Left lung (tissue), 10 donors: ENCODE results near the gene MFNG. TPM values are rescaled to one million over a fixed set of nuclear protein-coding genes. Genes with fewer than 3 reads are reported as not detected.

Source experiments
- ATAC-seq: fragments of 200-7000 bp; cut with Tn5 transposase; one replicate; pipeline ENCODE4 v1.9.1; 2020; ENCODE audit warnings: moderate library complexity
- DNase-seq, 4 donors: peaks; one replicate each; pipeline ENCODE4 v3.0.0-alpha.2; 2013 to 2020
- H3K27ac ChIP-seq, 2 donors: fragments of 200-600 bp; sonication (generic) in 1 of 2; one replicate each; pipeline versions ENCODE4 v1.5.0 to v1.8.0; 2020 to 2021
- H3K27me3 ChIP-seq, 2 donors: fragments of 200-600 bp; sonication (generic) in 1 of 2; one replicate each; pipeline versions ENCODE4 v1.5.0 to v1.8.0; 2020 to 2021
- H3K36me3 ChIP-seq, 2 donors: fragments of 200-600 bp; sonication (generic) in 1 of 2; one replicate each; pipeline versions ENCODE4 v1.5.0 to v1.8.0; 2020 to 2021
- H3K4me1 ChIP-seq, 2 donors: fragments of 200-600 bp; one replicate each; pipeline ENCODE4 v1.8.0; 2021
- H3K4me3 ChIP-seq, 2 donors: fragments of 200-600 bp; sonication (generic) in 1 of 2; one replicate each; pipeline versions ENCODE4 v1.5.0 to v1.8.0; 2020 to 2021; ENCODE audit warnings: mild to moderate bottlenecking in 1 of 2
- H3K9me3 ChIP-seq, 2 donors: fragments of 200-600 bp; sonication (generic) in 1 of 2; one replicate each; pipeline versions ENCODE4 v1.5.0 to v1.8.0; 2020 to 2021
- CTCF ChIP-seq, 2 donors: fragments of 200-600 bp; sonication (generic) in 1 of 2; IDR thresholded peaks; one replicate each; pipeline versions ENCODE4 v1.5.0 to v1.8.0; 2021; ENCODE audit warnings: antibody characterized with exemption in 2 of 2
- intact Hi-C, 2 donors: fragments of 100-400 bp; cut with DNase I; formaldehyde crosslinking; loops; one replicate each; pipeline versions ENCODE4 v1.11.2 to v1.14.2; 2022
- polyA plus RNA-seq, 6 donors: library from polyadenylated mRNA; unstranded; fragments of 120-200 nt; gene quantifications; one replicate each; pipeline ENCODE4 v1.2.1, GENCODE V29; 2013; ENCODE audit not compliant: insufficient read length in 6 of 6
- total RNA-seq, 2 donors: library from RNA; stranded (reverse); fragmentation: NEBNext Ultra II Directional; extraction: Animal tissue kit (Norgen Biotek cat#: 25700); gene quantifications; one replicate each; pipeline ENCODE4 v1.2.1, GENCODE V29; 2021
- donor health status: DM: no; HTN: yes; CAD: no.
- donor health status: DM: no; HTN: no; CAD: no.

MFNG gene
- total and polyA plus RNA-seq, 8 donors, result 17.7 to 46.4 (median 22.3) TPM

GRCh38 chr22:37492428-37493344 is 6.5 kb upstream of the MFNG start:
- intact Hi-C loops, result no loop called here
- Histone ChIP-seq H3K4me1 (peaks cover 0 to 8% of the 10 kb centered on the region in 2 donors), H3K9me3 (no peaks in the 10 kb centered on the region), H3K4me3 (no peak overlapping the region), H3K36me3 (peaks cover 0 to 22% of the 10 kb centered on the region in 2 donors), H3K27me3 (no peaks in the 10 kb centered on the region), H3K27ac (no peak overlapping the region)
- ATAC-seq, result peak; percentile 49
- peak in 1 of 4 donors; percentile 47 for DNase-seq
- TF ChIP-seq CTCF (IDR thresholded peaks at IDR 0.05), result peak in 1 of 2 donors; percentile 41

GRCh38 chr22:37491559-37492427 is 5.6 kb upstream of the MFNG start:
- peaks cover 2 to 13% of the 10 kb centered on the region in 2 donors for H3K4me1 ChIP-seq
- H3K4me3 ChIP-seq, result no peak overlapping the region
- TF ChIP-seq CTCF (IDR thresholded peaks at IDR 0.05), result no peak
- H3K27ac ChIP-seq, result no peak overlapping the region
- no peaks in the 10 kb centered on the region for H3K9me3 ChIP-seq
- no peaks in the 10 kb centered on the region for H3K27me3 ChIP-seq
- ATAC-seq (no peak), DNase-seq (no peak)
- intact Hi-C loops, result no loop called here
- peaks cover 0 to 22% of the 10 kb centered on the region in 2 donors for H3K36me3 ChIP-seq

- intact Hi-C loops, result no loop called here
- ATAC-seq, result no peak
- peaks cover 0 to 20% of the 10 kb centered on the region in 2 donors for H3K36me3 ChIP-seq
- H3K27me3 ChIP-seq, result no peaks in the 10 kb centered on the region
- no peaks in the 10 kb centered on the region for H3K9me3 ChIP-seq
- DNase-seq, result no peak
- H3K4me1 ChIP-seq, result peaks cover 9 to 20% of the 10 kb centered on the region in 2 donors
- no peak for TF ChIP-seq CTCF (IDR thresholded peaks at IDR 0.05)
- H3K4me3 ChIP-seq, result no peak overlapping the region
- H3K27ac ChIP-seq, result no peak overlapping the region
These were observed 4.9 kb upstream of the MFNG start for GRCh38 chr22:37491106-37491505.

- Histone ChIP-seq H3K27me3 (no peaks in the 10 kb centered on the region), H3K4me1 (peaks cover 10 to 31% of the 10 kb centered on the region in 2 donors), H3K4me3 (no peak overlapping the region), H3K9me3 (no peaks in the 10 kb centered on the region), H3K36me3 (peaks cover 0 to 14% of the 10 kb centered on the region in 2 donors), H3K27ac (no peak overlapping the region)
- ATAC-seq, result no peak
- TF ChIP-seq CTCF (IDR thresholded peaks at IDR 0.05), result no peak
- DNase-seq, result no peak
- intact Hi-C loops, result no loop called here
These were observed 3.8 kb upstream of the MFNG start for GRCh38 chr22:37489983-37490382.
